ENCODE measurements around the gene PRR29. TPM values are rescaled to one million over a fixed set of nuclear protein-coding genes. Genes with fewer than 3 reads are reported as not detected.

PRR29 gene
- total and polyA plus RNA-seq, 2 donors (not counting 3 experiments of a cell fraction or from before 2014, with no cell fraction given), result 0.39 to 1.2 TPM

GRCh38 chr17:63987221-63988126 is 10.7 kb upstream of the PRR29 start:
- peaks cover 2 to 4% of the 10 kb centered on the region in 2 experiments for H3K27me3 ChIP-seq (ENCODE audit: control insufficient read depth in 2 of 2, insufficient read depth in 2 of 2, low read length in 2 of 2)
- no peaks in the 10 kb centered on the region for H3K9me3 ChIP-seq (replicated peaks; ENCODE audit: control insufficient read depth, insufficient read depth, low read length)
- POLR2A ChIA-PET, result no interaction called here
- no peaks in the 10 kb centered on the region for H3K36me3 ChIP-seq (ENCODE audit: control insufficient read depth in 2 of 2, extremely low read depth in 1 of 2, insufficient read depth in 2 of 2, low read length in 2 of 2)
- H3K79me2 ChIP-seq (ENCODE audit: control insufficient read depth, insufficient read depth, low read length), result no peaks in the 10 kb centered on the region
- TF ChIP-seq GATA2 (IDR thresholded peaks at IDR 0.05; ENCODE audit: insufficient read depth, insufficient read length, low read depth, low read length) (no peak), EZH2 (IDR thresholded peaks at IDR 0.05; ENCODE audit: borderline replicate concordance, low read depth, low read length, severe bottlenecking) (no peak), CTCF (IDR thresholded peaks at IDR 0.05; ENCODE audit: extremely low read depth in 1 of 2, insufficient read depth in 1 of 2, low read depth in 1 of 2, low read length in 2 of 2) (no peak), FOS (IDR thresholded peaks at IDR 0.05; ENCODE audit: borderline replicate concordance, insufficient read depth, low read length) (no peak), POLR2AphosphoS5 (IDR thresholded peaks at IDR 0.05; ENCODE audit: insufficient read depth, low read depth, low read length) (no peak), MYC (IDR thresholded peaks at IDR 0.05; ENCODE audit: low read depth, low read length) (no peak), JUN (IDR thresholded peaks at IDR 0.05; ENCODE audit: borderline replicate concordance, insufficient read depth, insufficient read length, low read depth) (no peak), MAX (IDR thresholded peaks at IDR 0.05; ENCODE audit: insufficient read depth, insufficient read length) (no peak)
- FAIRE-seq (no peak), DNase-seq (ENCODE audit: low read depth, low spot score) (no peak)
- peaks cover 21% of the 10 kb centered on the region for H3K4me1 ChIP-seq (ENCODE audit: control insufficient read depth, extremely low read depth, insufficient read depth, low read length)
- CTCF ChIA-PET, result interaction anchor here (1.3 to 12.0 kb wide), 8 partner anchors 13 to 146 kb away, joined by 3 to 183 read pairs (median 6); partner anchors contain the start of gene GH1
- no peaks in the 10 kb centered on the region for H4K20me1 ChIP-seq (replicated peaks; ENCODE audit: control insufficient read depth, extremely low read depth, insufficient read depth, low read length)
- H2AFZ ChIP-seq (ENCODE audit: low read depth, low read length), result no peak overlapping the region
- no peak overlapping the region for H3K27ac ChIP-seq (ENCODE audit: insufficient read depth, low read depth, low read length)
- intact Hi-C loops (cut with micrococcal nuclease) (no loop called here), dilution Hi-C loops (cut with MboI; ENCODE audit: extremely low pct_ligation_motif_present, low sequenced_read_pairs) (no loop called here)
- H3K9me1 ChIP-seq (replicated peaks; ENCODE audit: control insufficient read depth, extremely low read depth, insufficient read depth, low read length), result no peaks in the 10 kb centered on the region
- no peak overlapping the region for H3K4me2 ChIP-seq (ENCODE audit: insufficient read depth, low read length)
- H3K4me3 ChIP-seq (replicated peaks in 1 of 3; ENCODE audit: insufficient read depth in 1 of 3, low read depth in 1 of 3, low read length in 3 of 3), result no peak overlapping the region
- BruUV-seq (replicated peaks), result no TSS peak
- H3K9ac ChIP-seq (replicated peaks; ENCODE audit: extremely low read depth, insufficient read depth, low read length), result no peak overlapping the region
